TTC549 (cell line): ENCODE data around the gene TSPAN18.

Experiments
- FAIRE-seq: peaks from 2 replicates; lab custom pipeline; 2012; peaks lifted over from hg19 to GRCh38; lab: Jason Lieb, UNC

TSPAN18 gene

DNA sequence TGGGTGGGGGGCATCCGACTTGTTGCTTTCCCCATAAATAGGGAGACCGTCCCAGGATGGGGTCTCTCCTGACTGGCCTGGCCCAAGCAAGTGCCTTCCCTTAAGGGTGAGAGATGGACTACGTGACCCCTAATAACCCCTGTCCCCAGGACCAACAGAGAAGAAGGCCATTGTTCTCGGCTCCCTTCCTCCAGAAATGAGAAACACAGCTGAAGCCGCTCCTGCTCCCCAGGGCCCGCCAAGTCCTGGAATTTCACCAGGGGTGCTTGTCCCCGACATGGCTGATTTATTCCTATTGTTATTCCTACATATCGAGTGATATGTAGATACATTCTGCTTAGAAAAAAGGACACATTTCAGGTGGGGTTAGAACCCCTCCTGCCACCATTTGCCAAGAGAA lies 123.2 kb downstream of the TSPAN18 start:
- no peak for FAIRE-seq

DNA sequence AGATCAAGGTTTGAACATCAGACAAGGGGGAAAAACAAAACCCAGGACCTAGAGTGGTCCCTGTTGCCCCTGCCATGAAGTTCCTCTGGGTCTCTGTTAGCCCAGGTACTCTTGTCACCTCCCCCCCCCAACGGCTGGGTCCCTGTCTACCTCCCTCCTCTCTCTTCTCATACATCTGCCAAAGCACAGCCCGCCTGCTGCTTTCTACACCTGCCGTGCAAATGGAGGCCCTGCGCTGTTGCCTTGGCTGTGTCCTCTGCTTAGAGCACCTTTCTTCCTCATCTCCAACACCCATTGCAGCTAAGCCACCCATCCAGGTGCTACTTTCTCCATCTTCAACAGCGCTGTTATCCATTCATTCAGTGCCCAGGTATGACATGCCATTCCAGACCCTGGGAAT lies 124.7 kb downstream of the TSPAN18 start:
- no peak for FAIRE-seq

- FAIRE-seq = no peak
Observed at GRCh38 chr11:44852159-44852747, 125.5 kb downstream of the TSPAN18 start.

- FAIRE-seq = no peak
Observed at GRCh38 chr11:44852952-44853351, 126.2 kb downstream of the TSPAN18 start.

- FAIRE-seq = no peak
Observed at GRCh38 chr11:44853666-44854065, 126.9 kb downstream of the TSPAN18 start.

GRCh38 chr11:44854086-44854485 lies 127.3 kb downstream of the TSPAN18 start:
- FAIRE-seq = no peak

DNA sequence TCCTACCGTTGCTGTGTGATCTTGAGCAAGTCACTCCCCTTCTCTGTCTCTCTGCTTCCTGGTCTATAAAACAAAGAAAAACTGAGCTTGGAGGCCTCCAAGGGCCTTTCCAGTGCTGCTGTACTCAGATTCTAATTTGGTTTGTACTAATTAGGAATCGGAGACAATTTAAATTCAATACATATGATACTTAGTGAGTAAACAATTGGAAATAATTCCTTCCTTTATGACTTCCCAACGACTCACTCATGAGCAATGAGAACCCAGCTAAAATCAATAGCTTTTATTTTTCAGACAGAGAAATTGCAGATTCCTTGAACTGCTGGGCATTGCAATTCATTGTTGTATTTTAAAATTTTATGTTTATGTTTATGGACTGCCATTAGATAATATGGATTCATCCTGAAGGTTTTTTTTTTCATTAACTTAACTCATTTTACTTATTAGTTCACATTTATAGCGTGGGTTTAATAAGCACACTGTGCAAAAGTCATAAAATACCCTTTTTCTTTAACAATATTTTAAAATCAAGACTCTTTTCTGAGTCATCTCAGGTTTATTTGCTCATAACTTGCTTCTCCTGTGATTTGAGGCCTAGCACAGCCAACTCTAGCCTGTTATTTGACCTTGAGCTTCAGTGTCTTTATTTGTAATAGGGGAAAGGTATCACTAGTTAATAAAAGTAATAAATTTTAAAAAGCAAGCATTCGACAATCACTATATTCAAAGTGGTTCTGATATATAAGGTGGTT lies 128.2 kb downstream of the TSPAN18 start:
- no peak for FAIRE-seq

- FAIRE-seq = no peak
Observed at GRCh38 chr11:44855493-44855849, 128.7 kb downstream of the TSPAN18 start.

DNA sequence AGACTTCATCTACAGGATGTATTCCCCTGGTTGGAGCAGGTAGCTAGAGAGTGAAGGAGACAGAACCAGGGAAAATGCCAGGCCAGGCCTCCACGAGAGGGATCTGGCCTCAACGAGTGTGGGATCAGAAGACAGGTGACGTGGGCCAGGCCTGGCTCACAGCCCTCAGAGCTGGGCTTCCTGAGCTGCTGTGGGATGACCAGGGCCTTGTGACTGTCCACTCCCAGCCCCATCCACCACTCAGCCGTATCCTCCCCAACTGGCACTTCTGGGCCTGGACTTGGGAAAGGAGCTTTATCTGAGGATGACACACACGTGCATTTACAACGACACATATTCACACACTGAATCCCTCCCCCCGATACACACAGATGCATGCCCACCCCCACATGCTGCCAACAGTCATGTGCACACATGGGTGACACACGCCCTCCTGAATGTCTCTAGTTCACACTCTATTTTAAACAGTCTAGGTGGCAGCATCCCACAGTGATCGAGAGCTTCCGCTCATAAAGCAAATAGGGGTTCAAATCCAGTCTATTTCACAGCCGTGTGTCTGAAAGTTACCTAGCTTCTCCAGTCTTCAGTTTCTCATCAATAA lies 130.8 kb downstream of the TSPAN18 start:
- no peak for FAIRE-seq

- FAIRE-seq = no peak
Observed at GRCh38 chr11:44858796-44859527, 132.2 kb downstream of the TSPAN18 start.

GRCh38 chr11:44859528-44859925 lies 132.8 kb downstream of the TSPAN18 start:
- FAIRE-seq = no peak

GRCh38 chr11:44860346-44860745 lies 133.6 kb downstream of the TSPAN18 start:
- FAIRE-seq = no peak

DNA sequence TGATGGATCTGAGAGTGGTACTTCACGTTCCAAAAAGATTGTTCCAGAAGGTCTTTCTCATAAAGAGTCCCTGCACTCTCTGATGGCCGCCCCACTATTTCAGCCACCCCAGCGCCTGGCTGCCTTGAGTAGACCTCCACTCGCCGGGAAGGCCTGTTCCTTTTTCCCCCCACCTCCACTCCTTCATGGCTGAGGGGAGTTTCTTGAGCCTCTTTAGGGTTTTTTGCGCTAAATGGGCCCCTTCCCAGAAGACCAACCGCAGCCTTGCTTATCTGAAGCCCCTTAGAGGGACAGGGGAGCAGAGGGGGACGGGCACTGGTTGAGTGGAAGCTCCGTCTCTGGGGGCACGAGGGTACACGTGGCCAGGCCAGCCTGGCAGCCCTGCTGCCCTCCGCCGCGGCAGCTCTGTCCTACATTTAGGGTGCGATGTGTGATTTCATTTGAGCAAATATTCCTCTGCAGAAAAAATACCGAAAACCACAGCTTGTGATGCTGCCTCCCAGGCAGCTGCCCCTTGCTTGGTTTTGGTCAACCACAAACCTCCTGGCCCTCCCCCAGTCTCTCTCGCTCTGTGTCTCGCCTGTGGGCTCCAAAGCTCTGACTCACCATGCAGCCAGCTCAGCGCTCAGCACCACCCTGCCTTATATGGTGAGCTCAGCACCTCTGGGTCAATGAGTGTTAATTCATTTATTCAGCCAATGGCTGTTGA lies 135.2 kb downstream of the TSPAN18 start:
- FAIRE-seq = no peak

DNA sequence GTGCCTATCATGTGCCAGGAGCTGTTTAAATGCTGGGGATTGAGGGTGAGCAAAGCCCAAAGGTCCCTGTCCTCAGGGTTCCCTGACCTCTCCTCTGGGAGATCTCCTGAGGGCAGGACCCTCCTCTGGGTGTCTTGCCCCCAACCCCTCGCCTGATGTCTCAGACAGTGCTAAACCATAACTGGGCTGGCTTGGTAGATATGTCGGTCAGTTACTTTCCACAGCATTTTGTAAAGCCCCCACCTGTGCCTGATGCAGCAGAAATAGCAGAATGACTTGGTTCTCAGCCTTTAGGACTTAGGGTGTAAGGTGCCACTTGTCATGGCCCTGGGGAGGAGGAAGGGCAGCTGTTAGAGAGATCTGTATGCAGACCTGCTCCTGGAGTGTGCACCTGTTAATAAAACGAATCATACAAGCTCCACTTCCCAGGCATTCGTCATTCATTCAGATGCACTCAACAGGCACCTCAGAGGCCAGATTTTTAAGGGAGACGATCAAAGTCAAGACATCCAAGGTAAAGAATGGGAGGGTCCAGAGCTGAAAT lies 135.9 kb downstream of the TSPAN18 start:
- FAIRE-seq = no peak

DNA sequence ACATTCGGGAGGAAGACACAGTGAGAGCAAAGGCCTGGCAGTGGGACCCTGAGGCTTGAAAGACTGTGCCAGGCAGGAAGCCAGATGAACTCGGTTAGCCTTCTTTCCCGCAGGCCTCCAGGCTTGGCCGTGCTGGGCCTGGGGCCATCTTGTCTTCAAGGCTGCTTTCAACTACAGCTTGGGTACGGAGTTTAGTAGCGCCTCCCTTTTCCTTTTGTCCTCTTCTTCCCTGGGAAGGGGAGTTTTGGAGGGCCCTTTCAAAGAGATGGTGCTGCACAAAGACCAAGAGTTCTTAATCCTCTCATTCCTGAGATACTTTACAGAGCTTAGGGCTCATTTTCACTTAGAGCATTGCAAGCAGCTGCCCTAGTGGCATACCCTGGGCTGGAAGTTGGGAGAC lies 136.5 kb downstream of the TSPAN18 start:
- FAIRE-seq = no peak

GRCh38 chr11:44865866-44866272 lies 139.1 kb downstream of the TSPAN18 start:
- no peak for FAIRE-seq

- no peak for FAIRE-seq
Observed at GRCh38 chr11:44866286-44866685, 139.5 kb downstream of the TSPAN18 start.

DNA sequence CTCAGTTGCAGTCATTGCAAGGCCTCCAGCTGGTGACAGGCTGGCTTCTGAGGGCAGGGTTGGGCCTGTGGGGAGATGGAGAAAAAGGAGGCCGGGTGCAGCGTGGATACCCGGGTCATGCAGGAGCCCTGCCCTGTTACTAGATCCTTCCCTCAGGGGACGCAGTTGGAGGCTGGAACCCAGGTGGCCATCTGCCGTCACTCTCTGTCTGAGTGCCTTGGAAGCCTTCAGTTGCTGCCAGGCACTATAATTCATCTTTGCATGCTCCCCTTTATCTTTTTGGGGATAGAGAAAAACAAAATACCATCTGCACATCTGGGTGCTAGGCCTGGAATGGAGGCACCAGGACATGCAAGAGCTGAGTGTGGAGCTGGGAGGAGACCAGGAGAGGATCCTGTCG lies 141.3 kb downstream of the TSPAN18 start:
- no peak for FAIRE-seq

- no peak for FAIRE-seq
Observed at GRCh38 chr11:44868455-44869421, 142.0 kb downstream of the TSPAN18 start.

- FAIRE-seq = no peak
Observed at GRCh38 chr11:44870181-44870580, 143.4 kb downstream of the TSPAN18 start.

- FAIRE-seq = no peak
Observed at GRCh38 chr11:44870615-44871176, 143.9 kb downstream of the TSPAN18 start.
